ENCODE data around the gene SLC36A3.
A peak's percentile ranks its signal among the peaks of the same experiment; 100 is the strongest.

The SLC36A3 gene

DNA sequence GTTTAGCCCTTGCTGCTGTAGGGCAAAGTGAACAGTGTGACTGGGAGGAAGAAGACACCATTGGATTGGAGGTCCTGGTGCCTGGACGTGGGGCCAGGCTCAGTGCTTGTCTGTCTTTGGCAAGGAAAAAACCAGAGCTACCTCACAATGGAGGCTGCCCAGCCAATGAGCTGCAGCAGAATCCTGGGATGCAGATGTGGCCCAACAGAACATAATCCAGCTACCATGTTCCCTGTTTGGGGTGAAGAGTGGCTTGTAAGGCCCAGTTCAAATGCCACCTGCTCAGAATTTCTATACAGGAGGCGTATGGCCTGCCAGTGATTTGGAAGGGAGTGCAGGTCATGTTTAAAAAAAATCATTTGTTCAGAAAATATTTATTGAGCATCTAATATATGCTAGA lies at the start of gene SLC36A3:
Gene SLC36A3 (minus strand): TSS at position 101 of the 400 bp plus-strand sequence. CDS start 412 bp downstream, outside the sequence.
- Histone ChIP-seq H3K27ac (no peak within 1 kb of the TSS), H4K20me1 (no peaks in the 10 kb centered on the region), H3K9me3 (no peaks in the 10 kb centered on the region), H3K4me2 (no peak within 1 kb of the TSS), H3K36me3 (no peaks in the 10 kb centered on the region), H3K4me1 (no peaks in the 10 kb centered on the region), H3K27me3 (no peaks in the 10 kb centered on the region), H3K4me3 (no peak within 1 kb of the TSS), H3K9ac (no peak within 1 kb of the TSS)
- TF ChIP-seq Cebpa-rat (IDR thresholded peaks at IDR 0.05), result no peak

GRCh38 chr5:151351671-151352070 lies 48.1 kb upstream of the SLC36A3 start:
- Histone ChIP-seq H4K20me1 (no peaks in the 10 kb centered on the region), H3K4me2 (no peak overlapping the region), H3K9me3 (no peaks in the 10 kb centered on the region), H3K9ac (no peak overlapping the region), H3K27me3 (no peaks in the 10 kb centered on the region), H3K36me3 (no peaks in the 10 kb centered on the region), H3K4me1 (no peaks in the 10 kb centered on the region), H3K4me3 (no peak overlapping the region), H3K27ac (no peak overlapping the region)
- no peak for TF ChIP-seq Cebpa-rat (IDR thresholded peaks at IDR 0.05)

DNA sequence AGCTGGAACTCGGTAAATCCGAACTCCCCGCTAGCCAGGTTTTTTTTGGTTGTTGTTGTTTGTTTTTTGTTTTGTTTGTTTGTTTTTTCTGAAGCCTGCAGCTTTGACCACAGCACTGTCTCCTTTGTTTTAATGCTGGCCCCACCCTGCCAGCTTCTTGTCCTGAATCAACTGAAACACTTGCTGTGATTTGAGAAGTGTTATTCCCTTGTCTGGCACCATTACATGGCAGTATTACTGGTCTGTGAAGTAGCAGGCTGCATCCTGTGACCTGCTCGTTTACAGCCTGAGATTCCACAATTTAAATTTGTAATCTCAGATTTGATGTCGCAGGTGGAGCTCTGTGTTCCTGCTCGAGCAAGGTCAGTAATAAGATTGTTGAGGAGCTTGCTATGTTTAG lies 45.2 kb upstream of the SLC36A3 start:
- no peak overlapping the region for H3K9ac ChIP-seq
- H3K4me2 ChIP-seq, result no peak overlapping the region
- H3K9me3 ChIP-seq, result no peaks in the 10 kb centered on the region
- no peak for TF ChIP-seq Cebpa-rat (IDR thresholded peaks at IDR 0.05)
- no peaks in the 10 kb centered on the region for H4K20me1 ChIP-seq
- H3K27me3 ChIP-seq, result no peaks in the 10 kb centered on the region
- H3K4me1 ChIP-seq, result peaks cover 15% of the 10 kb centered on the region
- H3K27ac ChIP-seq, result no peak overlapping the region
- H3K36me3 ChIP-seq, result no peaks in the 10 kb centered on the region
- no peak overlapping the region for H3K4me3 ChIP-seq

DNA sequence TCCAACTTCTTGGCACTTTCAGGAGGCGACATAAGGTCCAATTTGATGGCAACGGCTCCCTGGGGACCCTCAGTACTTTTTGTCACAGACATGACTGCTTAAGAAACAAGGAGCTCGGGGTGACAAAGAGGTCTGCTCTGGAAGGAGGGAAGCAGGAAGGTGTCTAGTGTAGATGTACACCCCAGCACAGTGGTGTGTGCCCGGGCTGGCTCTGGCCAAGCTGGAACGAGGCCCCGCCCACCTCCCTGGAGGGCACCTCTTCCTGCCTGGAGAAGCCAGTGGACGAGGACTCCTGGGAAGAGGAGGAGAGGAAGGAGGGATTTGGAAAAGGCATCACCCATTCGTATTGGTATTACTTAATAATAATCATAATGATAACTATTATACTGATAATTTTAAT lies 43.8 kb upstream of the SLC36A3 start, which contains the start of gene SLC36A2:
Gene SLC36A2 (minus strand): TSS at position 191 of the 400 bp plus-strand sequence. CDS start 99 bp downstream, at position 92.
- H3K9me3 ChIP-seq, result no peaks in the 10 kb centered on the region
- no peak for TF ChIP-seq Cebpa-rat (IDR thresholded peaks at IDR 0.05)
- H3K4me2 ChIP-seq, result no peak within 1 kb of the TSS
- no peaks in the 10 kb centered on the region for H3K27me3 ChIP-seq
- no peaks in the 10 kb centered on the region for H4K20me1 ChIP-seq
- no peaks in the 10 kb centered on the region for H3K36me3 ChIP-seq
- H3K27ac ChIP-seq, result no peak within 1 kb of the TSS
- H3K9ac ChIP-seq, result no peak within 1 kb of the TSS
- H3K4me3 ChIP-seq, result no peak within 1 kb of the TSS
- peaks cover 15% of the 10 kb centered on the region for H3K4me1 ChIP-seq

DNA sequence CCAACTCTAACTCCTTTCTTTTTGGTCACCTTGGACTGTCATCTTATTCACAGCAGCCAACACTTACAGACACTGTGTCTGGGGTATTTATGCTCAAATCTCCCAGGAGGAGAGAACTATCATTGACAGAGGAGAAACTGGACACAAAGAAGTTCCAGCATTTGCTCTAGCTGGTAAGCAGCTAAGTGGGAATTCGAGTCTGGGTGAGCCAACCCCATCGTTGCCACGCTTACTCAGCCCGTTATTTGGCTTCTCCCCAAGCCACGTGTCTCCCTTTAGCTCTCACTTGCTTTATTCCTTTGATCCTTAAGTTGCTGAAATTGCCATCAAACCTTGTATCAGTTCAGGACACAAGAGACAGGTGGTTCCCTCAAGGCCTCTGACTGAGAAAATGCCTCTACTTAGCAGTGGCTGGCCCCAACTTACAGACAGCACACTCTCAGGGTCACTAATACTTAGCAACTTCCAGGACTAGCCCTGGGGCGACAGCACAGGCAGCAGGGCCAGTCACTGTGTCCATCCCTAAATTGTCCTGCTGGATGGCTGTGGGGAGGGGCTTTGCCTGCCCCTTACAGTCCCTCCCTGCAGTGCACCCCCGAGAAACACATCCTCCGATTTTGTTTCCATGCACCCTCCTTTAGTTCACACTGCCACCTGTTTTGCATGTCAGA lies 42.4 kb upstream of the SLC36A3 start:
- H4K20me1 ChIP-seq, result no peaks in the 10 kb centered on the region
- no peak overlapping the region for H3K4me3 ChIP-seq
- TF ChIP-seq Cebpa-rat (IDR thresholded peaks at IDR 0.05), result no peak
- no peak overlapping the region for H3K27ac ChIP-seq
- no peaks in the 10 kb centered on the region for H3K36me3 ChIP-seq
- H3K4me2 ChIP-seq, result peak overlapping the region; percentile 58
- H3K4me1 ChIP-seq, result peaks cover 15% of the 10 kb centered on the region
- no peaks in the 10 kb centered on the region for H3K27me3 ChIP-seq
- H3K9ac ChIP-seq, result no peak overlapping the region
- H3K9me3 ChIP-seq, result no peaks in the 10 kb centered on the region

DNA sequence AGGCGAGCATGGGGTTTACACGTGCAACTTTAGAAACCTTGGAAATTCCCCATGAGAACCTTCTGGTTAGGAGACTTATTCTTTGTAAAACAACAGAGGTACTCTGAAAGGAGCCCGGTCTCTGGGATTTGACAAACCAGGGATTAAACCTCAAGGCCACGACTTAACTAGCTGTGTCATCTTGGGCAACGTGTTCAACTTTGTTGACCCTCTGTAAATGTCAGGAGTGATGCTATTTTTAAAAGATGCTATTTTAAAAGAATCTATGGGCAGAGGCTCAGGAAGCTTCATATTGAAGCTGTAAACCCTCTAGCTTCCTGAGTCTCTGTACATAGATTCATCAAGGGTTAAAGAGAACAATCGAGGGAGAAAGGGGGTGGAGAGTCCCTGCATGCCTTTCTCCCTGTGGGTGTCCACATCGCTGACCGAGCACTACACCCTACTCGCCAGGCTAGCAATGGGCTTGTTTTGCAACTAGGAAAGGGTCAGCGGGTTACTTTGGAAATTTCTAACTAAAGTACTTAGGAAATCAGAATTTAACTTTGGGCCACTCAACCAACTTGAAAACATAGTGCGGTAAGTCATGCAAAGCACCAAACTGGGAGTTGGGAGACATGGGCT lies 41.7 kb upstream of the SLC36A3 start:
- Histone ChIP-seq H4K20me1 (no peaks in the 10 kb centered on the region), H3K4me2 (peak overlapping the region; percentile 58), H3K9me3 (no peaks in the 10 kb centered on the region), H3K27ac (no peak overlapping the region), H3K27me3 (no peaks in the 10 kb centered on the region), H3K4me3 (no peak overlapping the region), H3K9ac (no peak overlapping the region), H3K4me1 (peaks cover 15% of the 10 kb centered on the region), H3K36me3 (no peaks in the 10 kb centered on the region)
- no peak for TF ChIP-seq Cebpa-rat (IDR thresholded peaks at IDR 0.05)

GRCh38 chr5:151344088-151344487 lies 40.5 kb upstream of the SLC36A3 start:
- H3K4me3 ChIP-seq, result no peak overlapping the region
- H3K36me3 ChIP-seq, result no peaks in the 10 kb centered on the region
- TF ChIP-seq Cebpa-rat (IDR thresholded peaks at IDR 0.05), result no peak
- H4K20me1 ChIP-seq, result no peaks in the 10 kb centered on the region
- H3K9ac ChIP-seq, result no peak overlapping the region
- peaks cover 15% of the 10 kb centered on the region for H3K4me1 ChIP-seq
- no peaks in the 10 kb centered on the region for H3K9me3 ChIP-seq
- no peak overlapping the region for H3K4me2 ChIP-seq
- H3K27me3 ChIP-seq, result no peaks in the 10 kb centered on the region
- no peak overlapping the region for H3K27ac ChIP-seq

DNA sequence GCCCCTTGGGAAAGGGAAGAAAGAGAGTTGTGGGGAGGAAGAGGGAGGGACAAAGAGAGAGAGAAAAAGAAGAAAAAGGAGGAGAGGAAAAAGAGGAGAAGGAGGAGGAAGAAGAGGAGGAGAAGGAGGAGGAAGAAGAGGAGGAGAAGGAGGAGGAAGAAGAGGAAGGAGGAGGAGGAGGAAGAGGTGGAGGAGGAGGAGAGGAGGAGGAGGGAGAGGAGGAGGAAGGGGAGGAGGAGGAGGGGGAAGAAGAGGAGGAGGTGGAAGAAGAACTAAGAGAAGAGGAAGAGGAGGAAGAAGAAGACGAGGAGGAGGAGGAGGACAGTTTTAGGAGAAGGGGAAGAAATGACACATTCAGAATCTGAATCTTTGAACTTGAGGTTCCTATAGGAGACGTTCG lies 36.4 kb upstream of the SLC36A3 start:
- H4K20me1 ChIP-seq, result no peaks in the 10 kb centered on the region
- H3K36me3 ChIP-seq, result no peaks in the 10 kb centered on the region
- H3K4me3 ChIP-seq, result no peak overlapping the region
- no peak overlapping the region for H3K4me2 ChIP-seq
- H3K9ac ChIP-seq, result no peak overlapping the region
- H3K27me3 ChIP-seq, result no peaks in the 10 kb centered on the region
- H3K9me3 ChIP-seq, result no peaks in the 10 kb centered on the region
- peaks cover 4% of the 10 kb centered on the region for H3K4me1 ChIP-seq
- TF ChIP-seq Cebpa-rat (IDR thresholded peaks at IDR 0.05), result no peak
- H3K27ac ChIP-seq, result no peak overlapping the region

GRCh38 chr5:151338734-151339133 lies 35.2 kb upstream of the SLC36A3 start:
- H3K4me3 ChIP-seq, result no peak overlapping the region
- H3K27me3 ChIP-seq, result no peaks in the 10 kb centered on the region
- no peaks in the 10 kb centered on the region for H3K9me3 ChIP-seq
- no peaks in the 10 kb centered on the region for H3K36me3 ChIP-seq
- H3K9ac ChIP-seq, result no peak overlapping the region
- H3K27ac ChIP-seq, result no peak overlapping the region
- no peaks in the 10 kb centered on the region for H4K20me1 ChIP-seq
- no peaks in the 10 kb centered on the region for H3K4me1 ChIP-seq
- TF ChIP-seq Cebpa-rat (IDR thresholded peaks at IDR 0.05), result no peak
- H3K4me2 ChIP-seq, result no peak overlapping the region

DNA sequence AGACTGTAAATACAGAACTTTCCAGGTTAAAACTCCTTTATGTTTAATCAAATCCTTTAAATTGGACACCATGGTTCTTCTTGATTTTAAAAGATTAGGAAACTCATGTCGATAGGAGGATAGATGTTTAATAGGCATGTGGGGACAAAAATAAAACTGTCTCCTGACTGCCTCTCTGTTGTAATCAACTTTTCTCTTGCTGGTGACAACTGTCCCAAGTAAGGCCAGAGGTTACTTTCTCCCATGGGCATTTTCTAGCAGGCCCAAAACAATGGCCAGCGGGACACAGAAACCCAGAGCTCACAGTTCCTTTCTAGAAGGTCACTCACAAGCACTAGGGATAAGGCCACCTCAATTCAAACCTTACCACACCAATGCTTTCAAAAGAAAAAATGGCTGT lies 29.3 kb upstream of the SLC36A3 start:
- no peaks in the 10 kb centered on the region for H3K27me3 ChIP-seq
- H3K9me3 ChIP-seq, result no peaks in the 10 kb centered on the region
- H4K20me1 ChIP-seq, result no peaks in the 10 kb centered on the region
- H3K36me3 ChIP-seq, result no peaks in the 10 kb centered on the region
- peaks cover 13% of the 10 kb centered on the region for H3K4me1 ChIP-seq
- H3K9ac ChIP-seq, result no peak overlapping the region
- no peak overlapping the region for H3K4me2 ChIP-seq
- no peak overlapping the region for H3K27ac ChIP-seq
- no peak overlapping the region for H3K4me3 ChIP-seq
- TF ChIP-seq Cebpa-rat (IDR thresholded peaks at IDR 0.05), result no peak
